Astrocyte (in vitro differentiated cells and primary cell): ENCODE measurements around the gene SLC6A3.

Source experiments
- EZH2 ChIP-seq: IDR thresholded peaks from 2 replicates; pipeline ENCODE4 v1.6.1; 2012; ENCODE audit warnings: mild to moderate bottlenecking, low read length, inconsistent platforms; ENCODE audit not compliant: insufficient read depth
- TF ChIP-seq, protein P1 (sequence below): IDR thresholded peaks from 2 replicates; pipeline ENCODE4 v1.5.1; 2011; ENCODE audit warnings: low read depth, mild to moderate bottlenecking, inconsistent platforms, low read length, moderate library complexity; ENCODE audit not compliant: insufficient read depth

- TF ChIP-seq, protein P1, sequence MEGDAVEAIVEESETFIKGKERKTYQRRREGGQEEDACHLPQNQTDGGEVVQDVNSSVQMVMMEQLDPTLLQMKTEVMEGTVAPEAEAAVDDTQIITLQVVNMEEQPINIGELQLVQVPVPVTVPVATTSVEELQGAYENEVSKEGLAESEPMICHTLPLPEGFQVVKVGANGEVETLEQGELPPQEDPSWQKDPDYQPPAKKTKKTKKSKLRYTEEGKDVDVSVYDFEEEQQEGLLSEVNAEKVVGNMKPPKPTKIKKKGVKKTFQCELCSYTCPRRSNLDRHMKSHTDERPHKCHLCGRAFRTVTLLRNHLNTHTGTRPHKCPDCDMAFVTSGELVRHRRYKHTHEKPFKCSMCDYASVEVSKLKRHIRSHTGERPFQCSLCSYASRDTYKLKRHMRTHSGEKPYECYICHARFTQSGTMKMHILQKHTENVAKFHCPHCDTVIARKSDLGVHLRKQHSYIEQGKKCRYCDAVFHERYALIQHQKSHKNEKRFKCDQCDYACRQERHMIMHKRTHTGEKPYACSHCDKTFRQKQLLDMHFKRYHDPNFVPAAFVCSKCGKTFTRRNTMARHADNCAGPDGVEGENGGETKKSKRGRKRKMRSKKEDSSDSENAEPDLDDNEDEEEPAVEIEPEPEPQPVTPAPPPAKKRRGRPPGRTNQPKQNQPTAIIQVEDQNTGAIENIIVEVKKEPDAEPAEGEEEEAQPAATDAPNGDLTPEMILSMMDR, result no peak
- no peak for TF ChIP-seq EZH2
These were observed 81.7 kb downstream of the SLC6A3 start for GRCh38 chr5:1363581-1363980.
